AG04449 (cell line): ENCODE results near the gene D2HGDH.
"Not testable (repeated sequence)": the region's sequence is repeated elsewhere in the genome, so short reads cannot be mapped to it uniquely, and the experiment has no call there.

ENCODE experiments used
- CTCF ChIA-PET: fragments of 350-600 bp; formaldehyde crosslinking; extraction: SDS; loops from one replicate; lab custom pipeline; 2021; ENCODE audit warnings: antibody characterized with exemption; lab: Yijun Ruan, JAX
- POLR2A ChIA-PET: fragments of 400-600, 350-600 bp; formaldehyde crosslinking; extraction: SDS; loops from one replicate; lab custom pipeline; 2020; ENCODE audit warnings: antibody characterized with exemption, inconsistent platforms; lab: Yijun Ruan, JAX
- DNase-seq: peaks from one replicate; pipeline ENCODE4 v3.0.0-alpha.2; 2010; ENCODE audit warnings: low read depth, low spot score
- H3K4me3 ChIP-seq: 2 replicates; pipeline ENCODE4 v1.5.1; 2011; ENCODE audit warnings: low read depth, mild to moderate bottlenecking, control low read depth, low read length
- TF ChIP-seq, protein P1 (sequence below): IDR thresholded peaks from one replicate; pipeline ENCODE4 v1.5.1; 2011; ENCODE audit warnings: mild to moderate bottlenecking, moderate library complexity, low read length, control low read depth, inconsistent platforms; ENCODE audit not compliant: insufficient read depth; ENCODE audit errors: missing control alignments

D2HGDH gene

DNA sequence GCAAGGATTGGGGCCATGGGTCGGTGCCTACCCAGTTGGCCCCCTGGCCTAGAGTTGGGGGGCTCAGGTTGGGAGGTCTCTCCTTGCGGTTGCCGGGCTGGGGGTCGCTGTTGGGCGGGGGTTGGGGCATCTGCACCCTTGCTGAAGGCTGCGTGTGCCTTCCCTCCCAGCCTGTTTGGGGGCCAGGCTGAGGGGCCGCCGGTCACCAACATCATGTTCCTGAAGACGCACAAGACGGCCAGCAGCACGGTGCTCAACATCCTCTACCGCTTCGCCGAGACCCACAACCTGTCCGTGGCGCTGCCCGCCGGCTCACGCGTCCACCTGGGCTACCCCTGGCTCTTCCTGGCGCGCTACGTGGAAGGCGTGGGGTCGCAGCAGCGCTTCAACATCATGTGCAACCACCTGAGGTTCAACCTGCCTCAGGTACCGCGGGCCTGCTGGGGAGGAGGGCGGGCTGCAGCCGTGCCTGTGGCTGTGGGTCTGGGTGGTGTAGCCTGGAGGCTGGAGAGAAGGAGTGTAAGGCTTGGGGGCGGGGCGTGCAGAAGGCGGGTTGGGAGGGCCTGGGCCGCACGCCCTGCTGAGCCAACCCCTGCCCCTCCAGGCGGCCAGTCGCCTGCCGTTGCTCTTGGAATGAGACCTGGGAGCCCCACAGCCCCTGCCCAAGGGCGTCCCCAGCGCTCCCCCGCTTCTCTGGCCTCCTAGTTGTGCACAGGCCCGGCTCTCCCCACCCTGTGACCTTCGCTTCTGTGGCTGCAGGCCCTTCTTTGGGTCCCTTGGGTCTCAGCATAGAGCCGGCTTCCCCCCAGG is 67.4 kb downstream of the D2HGDH start:
- TF ChIP-seq, protein P1, sequence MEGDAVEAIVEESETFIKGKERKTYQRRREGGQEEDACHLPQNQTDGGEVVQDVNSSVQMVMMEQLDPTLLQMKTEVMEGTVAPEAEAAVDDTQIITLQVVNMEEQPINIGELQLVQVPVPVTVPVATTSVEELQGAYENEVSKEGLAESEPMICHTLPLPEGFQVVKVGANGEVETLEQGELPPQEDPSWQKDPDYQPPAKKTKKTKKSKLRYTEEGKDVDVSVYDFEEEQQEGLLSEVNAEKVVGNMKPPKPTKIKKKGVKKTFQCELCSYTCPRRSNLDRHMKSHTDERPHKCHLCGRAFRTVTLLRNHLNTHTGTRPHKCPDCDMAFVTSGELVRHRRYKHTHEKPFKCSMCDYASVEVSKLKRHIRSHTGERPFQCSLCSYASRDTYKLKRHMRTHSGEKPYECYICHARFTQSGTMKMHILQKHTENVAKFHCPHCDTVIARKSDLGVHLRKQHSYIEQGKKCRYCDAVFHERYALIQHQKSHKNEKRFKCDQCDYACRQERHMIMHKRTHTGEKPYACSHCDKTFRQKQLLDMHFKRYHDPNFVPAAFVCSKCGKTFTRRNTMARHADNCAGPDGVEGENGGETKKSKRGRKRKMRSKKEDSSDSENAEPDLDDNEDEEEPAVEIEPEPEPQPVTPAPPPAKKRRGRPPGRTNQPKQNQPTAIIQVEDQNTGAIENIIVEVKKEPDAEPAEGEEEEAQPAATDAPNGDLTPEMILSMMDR, result no peak
- POLR2A ChIA-PET, result no interaction called here
- H3K4me3 ChIP-seq, result no peak overlapping the region
- CTCF ChIA-PET, result no interaction called here
- DNase-seq, result no peak

- H3K4me3 ChIP-seq, result no peak overlapping the region
- TF ChIP-seq, protein P1, result no peak
- POLR2A ChIA-PET, result no interaction called here
- CTCF ChIA-PET, result no interaction called here
- DNase-seq, result no peak
These were observed 68.2 kb downstream of the D2HGDH start for GRCh38 chr2:241802421-241803318.

- no peak for DNase-seq
- CTCF ChIA-PET, result interaction anchor here (1.1 kb wide), 1 partner anchor 9 kb away, joined by 3 read pairs; no protein-coding TSS in a partner anchor
- POLR2A ChIA-PET, result no interaction called here
- H3K4me3 ChIP-seq, result peak overlapping the region; percentile 51
- TF ChIP-seq, protein P1, result no peak
These were observed 69.2 kb downstream of the D2HGDH start for GRCh38 chr2:241803387-241804325.

- peak overlapping the region; percentile 51 for H3K4me3 ChIP-seq
- ChIA-PET POLR2A (no interaction called here), CTCF (interaction anchor here (1.1 kb wide), 1 partner anchor 10 kb away, joined by 3 read pairs; no protein-coding TSS in a partner anchor)
- TF ChIP-seq, protein P1, result peak; percentile 7
- DNase-seq, result no peak
These were observed 70.1 kb downstream of the D2HGDH start for GRCh38 chr2:241804326-241805229.

GRCh38 chr2:241806217-241806616 is 71.8 kb downstream of the D2HGDH start:
- CTCF ChIA-PET, H3K4me3 ChIP-seq, POLR2A ChIA-PET, DNase-seq: not testable (repeated sequence)
